HG03354 (cell line): Measurements from ENCODE around the gene CTNNA3.
A peak's percentile ranks its signal among the peaks of the same experiment; 100 is the strongest.

Experiments
- ATAC-seq: cut with Tn5 transposase; IDR thresholded peaks from one replicate; pipeline ENCODE4 v1.9.1; 2021; ENCODE audit warnings: mild to moderate bottlenecking; ENCODE audit not compliant: unreplicated experiment, poor library complexity, severe bottlenecking

The CTNNA3 gene

DNA sequence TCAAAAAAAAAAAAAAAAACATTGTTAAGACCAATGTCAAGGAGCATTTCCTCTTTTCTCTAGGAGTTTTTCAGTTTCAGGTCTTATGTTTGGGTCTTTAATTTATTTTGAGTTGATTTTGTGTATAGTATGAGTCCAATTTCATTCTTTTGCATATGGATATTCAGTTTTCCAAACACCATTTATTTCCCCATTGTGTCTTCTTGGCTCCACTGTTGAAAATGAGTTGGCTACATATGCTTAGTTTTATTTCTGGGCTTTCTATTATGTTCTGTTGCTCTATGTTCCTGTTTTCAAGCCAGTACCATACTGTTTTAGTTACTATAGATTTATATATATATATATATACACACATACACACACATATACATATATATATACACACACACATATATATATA is 1506.7 kb downstream of the CTNNA3 start:
- ATAC-seq: no peak

GRCh38 chr10:66187053-66187733 is 1508.8 kb downstream of the CTNNA3 start:
- no peak for ATAC-seq

- ATAC-seq: no peak
These were observed 1513.0 kb downstream of the CTNNA3 start for GRCh38 chr10:66183028-66183427.

DNA sequence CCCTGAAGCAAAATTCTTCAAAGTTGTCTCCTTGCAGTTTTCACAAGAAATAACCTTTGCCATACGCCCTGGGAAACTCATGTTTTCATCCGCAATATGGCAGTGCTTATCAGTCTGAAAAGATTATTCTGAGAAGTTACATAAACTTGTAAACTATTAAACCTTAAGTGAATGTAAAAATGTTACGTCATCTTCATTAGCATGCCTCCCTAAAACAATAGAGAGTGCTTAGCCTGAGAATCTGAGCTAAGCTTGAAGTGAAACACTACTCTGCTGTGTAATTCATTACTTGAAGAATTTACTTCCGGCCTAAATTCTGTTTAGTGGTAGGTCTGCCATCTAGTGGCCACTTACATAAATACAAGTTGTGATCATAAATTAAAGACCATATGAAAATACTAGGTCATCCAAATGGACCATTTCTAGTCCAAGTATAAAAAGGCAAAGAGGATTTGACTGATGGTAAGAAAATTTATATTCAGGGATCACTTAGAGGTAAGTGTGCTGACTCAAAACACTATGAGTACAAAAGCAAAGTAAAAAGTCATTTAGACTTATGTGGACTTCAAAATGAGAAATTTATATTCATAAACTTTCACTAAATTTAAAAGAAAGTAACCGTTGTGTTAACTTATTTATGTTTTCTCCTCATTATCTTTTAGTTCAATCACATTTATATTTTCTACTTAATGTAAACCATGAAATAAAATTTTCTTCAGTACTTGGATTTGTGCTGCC is 1515.2 kb downstream of the CTNNA3 start:
- peak; percentile 94 for ATAC-seq

DNA sequence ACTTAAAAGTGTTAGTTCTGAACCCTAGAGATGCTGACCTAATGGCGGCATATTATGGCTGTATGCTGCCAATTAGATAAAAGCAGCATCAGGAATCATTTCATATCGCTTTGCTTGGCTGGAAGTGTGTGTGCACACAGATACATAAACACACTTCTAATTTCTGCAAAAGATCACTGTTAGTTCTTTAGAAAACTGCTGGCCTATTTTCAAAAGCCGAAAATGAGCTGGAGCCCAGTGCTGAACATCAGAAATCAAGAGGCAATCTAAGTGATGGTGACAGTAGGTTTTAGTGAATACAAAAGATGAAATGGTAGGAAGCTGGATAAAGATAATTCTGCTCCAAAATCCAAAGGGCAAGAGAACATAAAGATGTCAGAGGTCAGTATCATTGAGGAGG is 1516.0 kb downstream of the CTNNA3 start:
- no peak for ATAC-seq

GRCh38 chr10:66176772-66177171 is 1519.2 kb downstream of the CTNNA3 start:
- no peak for ATAC-seq

DNA sequence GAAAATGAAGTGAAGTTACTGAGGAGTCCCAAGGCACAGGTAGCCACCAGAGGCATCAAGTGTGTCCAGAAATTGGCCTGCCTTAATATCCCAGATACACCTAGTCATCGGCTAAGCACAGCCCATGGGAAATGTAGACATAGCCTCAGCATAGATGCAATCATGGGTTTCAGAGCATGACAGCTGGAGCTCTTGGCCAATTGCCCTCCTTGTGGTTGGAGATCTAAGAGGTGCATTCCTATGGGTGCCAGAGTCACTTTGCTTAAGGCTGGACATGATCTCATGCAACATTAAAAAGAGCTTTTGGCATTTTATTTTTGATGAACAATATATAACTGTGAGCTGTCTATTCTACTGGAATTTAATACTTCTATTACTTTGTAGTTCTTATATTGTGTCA is 1528.2 kb downstream of the CTNNA3 start:
- ATAC-seq: no peak

GRCh38 chr10:66162560-66163143 is 1533.3 kb downstream of the CTNNA3 start:
- ATAC-seq: no peak

GRCh38 chr10:66151346-66151745 is 1544.6 kb downstream of the CTNNA3 start:
- no peak for ATAC-seq

- no peak for ATAC-seq
These were observed 1547.7 kb downstream of the CTNNA3 start for GRCh38 chr10:66148312-66148711.

- no peak for ATAC-seq
These were observed 1552.0 kb downstream of the CTNNA3 start for GRCh38 chr10:66144016-66144415.

DNA sequence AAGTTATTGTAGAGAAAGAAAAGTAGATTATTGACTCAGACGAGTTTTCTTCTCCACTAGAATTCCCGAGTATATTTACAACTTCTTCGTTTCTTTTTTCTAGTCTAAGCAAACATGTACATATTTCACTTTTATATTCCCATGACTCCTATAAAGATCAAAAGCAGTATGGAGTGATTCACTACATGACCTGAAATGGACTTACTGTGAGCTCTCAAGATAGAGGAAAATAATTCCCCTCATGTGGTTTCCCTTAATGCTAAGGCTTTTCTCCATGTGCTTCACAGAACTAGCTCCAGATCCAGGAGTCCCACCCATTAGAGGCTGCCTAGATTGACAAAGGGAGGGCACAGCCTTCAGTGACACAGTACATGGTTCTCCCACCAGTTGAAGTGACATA is 1593.2 kb downstream of the CTNNA3 start:
- ATAC-seq: no peak

DNA sequence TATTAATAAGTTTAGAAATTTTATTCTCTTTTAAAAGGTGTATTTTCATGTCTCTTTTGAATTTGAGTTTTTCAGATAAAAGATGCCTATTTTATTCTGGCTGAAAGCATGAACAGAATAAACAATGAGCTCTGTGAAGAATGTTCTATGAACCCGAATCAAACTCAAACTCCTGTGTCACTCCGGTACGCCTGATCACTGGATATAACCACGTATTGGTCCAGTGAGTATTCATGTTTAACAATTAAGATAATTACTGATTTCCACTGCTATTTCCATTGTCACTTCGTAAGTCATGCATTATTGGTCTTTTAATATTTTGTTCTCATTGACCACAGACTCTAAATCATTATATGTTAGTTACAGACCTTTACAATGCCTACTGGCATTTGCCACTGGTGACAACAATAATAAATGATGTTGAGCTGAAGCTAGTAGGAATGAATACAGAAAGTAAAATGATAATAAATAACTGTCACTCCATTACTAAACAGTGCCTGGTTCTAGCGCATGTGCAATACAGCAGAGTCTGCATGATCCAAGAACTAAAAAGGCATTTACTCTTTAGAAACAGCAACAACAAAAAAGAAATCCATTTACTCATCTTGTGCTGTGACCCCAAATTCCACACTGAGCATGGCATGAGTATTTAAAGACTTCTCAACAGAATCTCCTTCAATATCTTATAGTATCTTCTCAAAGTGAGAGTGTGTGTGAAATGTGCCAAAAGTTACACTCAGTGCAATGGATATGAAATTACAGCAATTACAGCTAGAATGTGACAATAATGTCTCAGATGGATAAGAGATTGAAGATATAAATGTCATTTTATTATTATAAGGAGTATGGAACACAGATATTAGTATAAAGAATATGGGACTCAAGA is 1597.2 kb downstream of the CTNNA3 start:
- no peak for ATAC-seq

GRCh38 chr10:66095610-66096009 is 1600.4 kb downstream of the CTNNA3 start:
- ATAC-seq: no peak

- ATAC-seq: no peak
These were observed 1610.1 kb downstream of the CTNNA3 start for GRCh38 chr10:66085906-66086305.

GRCh38 chr10:66071907-66072306 is 1624.1 kb downstream of the CTNNA3 start:
- no peak for ATAC-seq

- ATAC-seq: no peak
These were observed 1637.4 kb downstream of the CTNNA3 start for GRCh38 chr10:66058594-66058993.

DNA sequence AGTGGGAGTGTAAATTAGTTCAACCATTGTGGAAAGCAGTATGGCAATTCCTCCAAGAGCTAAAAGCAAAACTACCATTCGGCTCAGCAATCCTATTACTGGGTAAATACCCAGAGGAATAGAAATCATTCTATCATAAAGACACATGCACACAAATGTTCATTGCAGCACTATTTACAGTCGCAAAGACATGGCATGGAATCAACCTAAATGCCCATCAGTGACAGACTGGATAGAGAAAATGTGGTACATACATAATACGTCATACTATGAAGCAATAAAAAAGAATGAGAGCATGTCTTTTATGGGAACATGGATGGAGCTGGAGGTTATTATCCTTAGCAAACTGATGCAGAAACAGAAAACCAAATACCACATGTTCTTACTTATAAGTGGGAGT is 1646.7 kb downstream of the CTNNA3 start:
- ATAC-seq: no peak

DNA sequence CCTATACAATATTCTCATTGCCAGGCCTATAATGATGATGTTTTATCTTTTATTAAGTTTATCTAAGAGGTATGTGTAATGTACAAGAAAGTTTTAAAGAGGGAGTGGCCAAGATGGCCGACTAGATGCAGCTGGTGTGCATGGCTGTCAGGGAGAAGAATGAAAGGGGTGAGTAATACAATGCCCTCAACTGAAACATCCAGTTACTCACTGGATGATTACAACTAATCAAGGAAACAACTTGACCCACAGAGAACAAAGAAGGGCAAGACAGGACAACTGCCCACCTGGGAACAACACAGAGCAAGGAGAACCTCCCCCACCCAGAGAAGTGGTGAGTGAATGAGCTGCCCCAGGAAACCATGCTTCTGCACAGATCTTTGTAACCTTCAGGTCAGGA is 1650.1 kb downstream of the CTNNA3 start:
- ATAC-seq: no peak

DNA sequence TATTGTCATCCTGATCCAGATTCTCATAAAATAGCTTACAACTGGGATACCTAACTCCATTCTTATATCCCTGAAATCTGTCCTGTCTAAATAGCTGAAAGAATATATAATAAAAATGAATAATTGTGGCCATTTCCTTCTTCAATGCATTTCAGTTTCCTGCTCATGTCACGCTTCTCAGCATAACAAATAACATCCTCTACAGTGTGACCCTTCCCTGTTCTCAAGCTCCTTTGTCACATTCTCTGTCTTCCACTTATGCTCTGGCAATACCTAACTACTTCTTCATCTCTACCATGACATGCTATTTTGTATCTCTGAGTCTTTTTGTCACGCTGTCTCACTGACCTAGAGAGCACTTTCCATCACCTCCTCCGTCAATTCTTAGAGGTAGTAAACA is 1654.2 kb downstream of the CTNNA3 start:
- ATAC-seq: no peak
